ENCODE results near the gene OS9. TPM values are rescaled to one million over a fixed set of nuclear protein-coding genes. Genes with fewer than 3 reads are reported as not detected.
A peak's percentile ranks its signal among the peaks of the same experiment; 100 is the strongest.

OS9 gene
- total and polyA plus RNA-seq, 9 of the 15 experiments (the other 6 are each of a cell fraction or from before 2014, with no cell fraction given) = 4.6 to 105 (median 89.5) TPM

- TF ChIP-seq THRB (CRISPR knock-in tag; conservative IDR thresholded peaks at IDR 0.05) (peak; percentile 4; the same call in 1 of the 2 replicates), ZNF586 (CRISPR knock-in tag; conservative IDR thresholded peaks at IDR 0.05) (no peak), RHOXF2B (CRISPR knock-in tag; conservative IDR thresholded peaks at IDR 0.05) (no peak; the same call in 1 of the 2 replicates), MAFG (tag; conservative IDR thresholded peaks at IDR 0.05) (no peak), PHTF2 (CRISPR knock-in tag; IDR thresholded peaks at IDR 0.05) (no peak), ZBTB17 (CRISPR knock-in tag; IDR thresholded peaks at IDR 0.05) (peak; percentile 60; the same call in 1 of the 2 replicates), SMAD4 (CRISPR knock-in tag; conservative IDR thresholded peaks at IDR 0.05) (0 out of 2 replicates have a peak, but pooled peaks have one; percentile 10), HNRNPH1 (optimal IDR thresholded peaks at IDR 0.05; ENCODE audit: low read depth, low read length) (no peak), NFE2 (IDR thresholded peaks at IDR 0.05; ENCODE audit: low read depth) (no peak), EP400 (IDR thresholded peaks at IDR 0.05) (no peak), ZNF146 (CRISPR knock-in tag; IDR thresholded peaks at IDR 0.05; ENCODE audit: unreplicated experiment) (no peak), SMARCA4 (IDR thresholded peaks at IDR 0.05) (no peak), GTF2A2 (tag; IDR thresholded peaks at IDR 0.05) (no peak), NFIC (IDR thresholded peaks at IDR 0.05) (no peak), HCFC1 (IDR thresholded peaks at IDR 0.05; ENCODE audit: low read depth, low read length) (no peak), E2F3 (CRISPR knock-in tag; IDR thresholded peaks at IDR 0.05) (no peak), SIN3B (IDR thresholded peaks at IDR 0.05; ENCODE audit: low read depth) (no peak), RBM34 (IDR thresholded peaks at IDR 0.05; ENCODE audit: borderline replicate concordance, insufficient read depth, low read length) (no peak), MTA3 (IDR thresholded peaks at IDR 0.05; ENCODE audit: borderline replicate concordance) (no peak), CGGBP1 (CRISPR knock-in tag; IDR thresholded peaks at IDR 0.05) (no peak), ZNF121 (CRISPR knock-in tag; conservative IDR thresholded peaks at IDR 0.05) (no peak), SAP30 (IDR thresholded peaks at IDR 0.05; ENCODE audit: borderline replicate concordance, insufficient read depth, low read depth, low read length, poor library complexity, severe bottlenecking) (no peak)
- TF ChIP-seq, protein P1, sequence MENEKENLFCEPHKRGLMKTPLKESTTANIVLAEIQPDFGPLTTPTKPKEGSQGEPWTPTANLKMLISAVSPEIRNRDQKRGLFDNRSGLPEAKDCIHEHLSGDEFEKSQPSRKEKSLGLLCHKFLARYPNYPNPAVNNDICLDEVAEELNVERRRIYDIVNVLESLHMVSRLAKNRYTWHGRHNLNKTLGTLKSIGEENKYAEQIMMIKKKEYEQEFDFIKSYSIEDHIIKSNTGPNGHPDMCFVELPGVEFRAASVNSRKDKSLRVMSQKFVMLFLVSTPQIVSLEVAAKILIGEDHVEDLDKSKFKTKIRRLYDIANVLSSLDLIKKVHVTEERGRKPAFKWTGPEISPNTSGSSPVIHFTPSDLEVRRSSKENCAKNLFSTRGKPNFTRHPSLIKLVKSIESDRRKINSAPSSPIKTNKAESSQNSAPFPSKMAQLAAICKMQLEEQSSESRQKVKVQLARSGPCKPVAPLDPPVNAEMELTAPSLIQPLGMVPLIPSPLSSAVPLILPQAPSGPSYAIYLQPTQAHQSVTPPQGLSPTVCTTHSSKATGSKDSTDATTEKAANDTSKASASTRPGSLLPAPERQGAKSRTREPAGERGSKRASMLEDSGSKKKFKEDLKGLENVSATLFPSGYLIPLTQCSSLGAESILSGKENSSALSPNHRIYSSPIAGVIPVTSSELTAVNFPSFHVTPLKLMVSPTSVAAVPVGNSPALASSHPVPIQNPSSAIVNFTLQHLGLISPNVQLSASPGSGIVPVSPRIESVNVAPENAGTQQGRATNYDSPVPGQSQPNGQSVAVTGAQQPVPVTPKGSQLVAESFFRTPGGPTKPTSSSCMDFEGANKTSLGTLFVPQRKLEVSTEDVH (IDR thresholded peaks at IDR 0.05; ENCODE audit: low read depth, partially characterized antibody) = peak; percentile 32
- TF ChIP-seq, protein P2, sequence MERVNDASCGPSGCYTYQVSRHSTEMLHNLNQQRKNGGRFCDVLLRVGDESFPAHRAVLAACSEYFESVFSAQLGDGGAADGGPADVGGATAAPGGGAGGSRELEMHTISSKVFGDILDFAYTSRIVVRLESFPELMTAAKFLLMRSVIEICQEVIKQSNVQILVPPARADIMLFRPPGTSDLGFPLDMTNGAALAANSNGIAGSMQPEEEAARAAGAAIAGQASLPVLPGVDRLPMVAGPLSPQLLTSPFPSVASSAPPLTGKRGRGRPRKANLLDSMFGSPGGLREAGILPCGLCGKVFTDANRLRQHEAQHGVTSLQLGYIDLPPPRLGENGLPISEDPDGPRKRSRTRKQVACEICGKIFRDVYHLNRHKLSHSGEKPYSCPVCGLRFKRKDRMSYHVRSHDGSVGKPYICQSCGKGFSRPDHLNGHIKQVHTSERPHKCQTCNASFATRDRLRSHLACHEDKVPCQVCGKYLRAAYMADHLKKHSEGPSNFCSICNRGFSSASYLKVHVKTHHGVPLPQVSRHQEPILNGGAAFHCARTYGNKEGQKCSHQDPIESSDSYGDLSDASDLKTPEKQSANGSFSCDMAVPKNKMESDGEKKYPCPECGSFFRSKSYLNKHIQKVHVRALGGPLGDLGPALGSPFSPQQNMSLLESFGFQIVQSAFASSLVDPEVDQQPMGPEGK (CRISPR knock-in tag; IDR thresholded peaks at IDR 0.05; ENCODE audit: borderline replicate concordance) = no peak
These were observed 51.6 kb downstream of the OS9 start (continued) for GRCh38 chr12:57745485-57745881.
